Astrocyte (in vitro differentiated cells and primary cell): ENCODE results near the gene SORBS2. TPM values are rescaled to one million over a fixed set of nuclear protein-coding genes. Genes with fewer than 3 reads are reported as not detected.
A peak's percentile ranks its signal among the peaks of the same experiment; 100 is the strongest.

ENCODE experiments used
- DNase-seq: peaks from one replicate; pipeline ENCODE4 v3.0.0-alpha.2; 2010; ENCODE audit warnings: low read depth
- FAIRE-seq: peaks from 2 replicates; lab custom pipeline; 2011; peaks lifted over from hg19 to GRCh38; lab: Jason Lieb, UNC
- H2AFZ ChIP-seq: 2 replicates; pipeline ENCODE4 v1.6.0; 2012; ENCODE audit warnings: low read depth, low read length, inconsistent platforms
- H3K27ac ChIP-seq: 2 replicates; pipeline ENCODE4 v1.5.1; 2011; ENCODE audit warnings: low read depth, low read length, inconsistent platforms
- H3K27me3 ChIP-seq: 2 replicates; pipeline ENCODE4 v1.6.0; 2011; ENCODE audit warnings: low read length, inconsistent platforms; ENCODE audit not compliant: insufficient read depth
- H3K36me3 ChIP-seq: 2 replicates; pipeline ENCODE4 v1.5.1; 2011; ENCODE audit warnings: low read length, inconsistent platforms; ENCODE audit not compliant: insufficient read depth
- H3K4me1 ChIP-seq: 2 replicates; pipeline ENCODE4 v1.5.1; 2011; ENCODE audit warnings: low read length, inconsistent platforms; ENCODE audit not compliant: insufficient read depth
- H3K4me2 ChIP-seq: 2 replicates; pipeline ENCODE4 v1.6.0; 2012; ENCODE audit warnings: low read length, inconsistent platforms
- H3K4me3 ChIP-seq: 2 replicates; pipeline ENCODE4 v1.5.1; 2011; ENCODE audit warnings: low read depth, mild to moderate bottlenecking, low read length, inconsistent platforms; ENCODE audit not compliant: insufficient read depth
- H3K79me2 ChIP-seq: 2 replicates; pipeline ENCODE4 v1.6.0; 2012; ENCODE audit warnings: mild to moderate bottlenecking, low read length, inconsistent platforms; ENCODE audit not compliant: insufficient read depth
- H3K9ac ChIP-seq: 2 replicates; pipeline ENCODE4 v1.6.0; 2012; ENCODE audit warnings: mild to moderate bottlenecking, low read length, inconsistent platforms
- H3K9me3 ChIP-seq: 2 replicates; pipeline ENCODE4 v1.5.1; 2012; ENCODE audit warnings: low read depth, mild to moderate bottlenecking, low read length, inconsistent platforms; ENCODE audit not compliant: insufficient read depth
- H4K20me1 ChIP-seq: 2 replicates; pipeline ENCODE4 v1.6.0; 2012; ENCODE audit warnings: low read length, inconsistent platforms; ENCODE audit not compliant: insufficient read depth
- H3K27ac Mint-ChIP-seq: one replicate; pipeline ENCODE4 v1.8.0; 2021; ENCODE audit warnings: mild to moderate bottlenecking, mixed read lengths; ENCODE audit not compliant: unreplicated experiment
- H3K27me3 Mint-ChIP-seq: one replicate; pipeline ENCODE4 v1.8.0; 2021; ENCODE audit warnings: low read depth, mixed read lengths; ENCODE audit not compliant: unreplicated experiment
- H3K36me3 Mint-ChIP-seq: one replicate; pipeline ENCODE4 v1.8.0; 2021; ENCODE audit warnings: low read depth, mixed read lengths; ENCODE audit not compliant: unreplicated experiment
- H3K4me1 Mint-ChIP-seq: one replicate; pipeline ENCODE4 v1.8.0; 2021; ENCODE audit warnings: low read depth, mixed read lengths; ENCODE audit not compliant: unreplicated experiment
- H3K4me3 Mint-ChIP-seq: one replicate; pipeline ENCODE4 v1.8.0; 2021; ENCODE audit warnings: mild to moderate bottlenecking, moderate library complexity, mixed read lengths; ENCODE audit not compliant: unreplicated experiment
- H3K9me3 Mint-ChIP-seq: one replicate; pipeline ENCODE4 v1.8.0; 2021; ENCODE audit warnings: mild to moderate bottlenecking, mixed read lengths; ENCODE audit not compliant: unreplicated experiment
- CTCF ChIP-seq: IDR thresholded peaks from 2 replicates; pipeline ENCODE4 v1.5.1; 2011; ENCODE audit warnings: low read depth, mild to moderate bottlenecking, inconsistent platforms, low read length, moderate library complexity; ENCODE audit not compliant: insufficient read depth
- EZH2 ChIP-seq: IDR thresholded peaks from 2 replicates; pipeline ENCODE4 v1.6.1; 2012; ENCODE audit warnings: mild to moderate bottlenecking, low read length, inconsistent platforms; ENCODE audit not compliant: insufficient read depth
- total RNA-seq: library from RNA; stranded (reverse); gene quantifications from 2 replicates; pipeline ENCODE4 v1.2.1, GENCODE V29; 2021

SORBS2 gene
- total RNA-seq, 1 donor from 2014 or later, result 97.4 TPM

GRCh38 chr4:185583813-185584212 lies 228.2 kb downstream of the SORBS2 start:
- TF ChIP-seq EZH2 (no peak), CTCF (no peak)
- no peak overlapping the region for H3K27ac Mint-ChIP-seq
- H3K36me3 Mint-ChIP-seq, result peaks cover 3% of the 10 kb centered on the region
- H3K27me3 Mint-ChIP-seq, result no peaks in the 10 kb centered on the region
- Histone ChIP-seq H3K27me3 (no peaks in the 10 kb centered on the region), H3K9me3 (no peaks in the 10 kb centered on the region), H2AFZ (no peak overlapping the region), H3K36me3 (no peaks in the 10 kb centered on the region), H3K9ac (no peak overlapping the region), H3K79me2 (no peaks in the 10 kb centered on the region), H4K20me1 (no peaks in the 10 kb centered on the region), H3K4me3 (no peak overlapping the region), H3K4me1 (peaks cover 2% of the 10 kb centered on the region), H3K4me2 (no peak overlapping the region), H3K27ac (no peak overlapping the region)
- peaks cover 22% of the 10 kb centered on the region for H3K4me1 Mint-ChIP-seq
- no peak for DNase-seq
- no peak overlapping the region for H3K4me3 Mint-ChIP-seq
- FAIRE-seq, result no peak
- H3K9me3 Mint-ChIP-seq, result no peaks in the 10 kb centered on the region

GRCh38 chr4:185582651-185583400 lies 229.2 kb downstream of the SORBS2 start:
- Histone ChIP-seq H3K27ac (no peak overlapping the region), H2AFZ (no peak overlapping the region), H3K79me2 (no peaks in the 10 kb centered on the region), H3K9me3 (no peaks in the 10 kb centered on the region), H3K4me1 (no peaks in the 10 kb centered on the region), H3K4me2 (no peak overlapping the region), H4K20me1 (no peaks in the 10 kb centered on the region), H3K36me3 (no peaks in the 10 kb centered on the region), H3K4me3 (no peak overlapping the region), H3K9ac (no peak overlapping the region), H3K27me3 (no peaks in the 10 kb centered on the region)
- TF ChIP-seq CTCF (no peak), EZH2 (no peak)
- Mint-ChIP-seq H3K4me1 (peaks cover 17% of the 10 kb centered on the region), H3K9me3 (no peaks in the 10 kb centered on the region), H3K27me3 (no peaks in the 10 kb centered on the region), H3K4me3 (no peak overlapping the region), H3K36me3 (peaks cover 3% of the 10 kb centered on the region), H3K27ac (peak overlapping the region; percentile 38)
- FAIRE-seq, result no peak
- DNase-seq, result no peak

GRCh38 chr4:185580699-185581098 lies 231.3 kb downstream of the SORBS2 start:
- no peaks in the 10 kb centered on the region for H3K36me3 ChIP-seq
- no peaks in the 10 kb centered on the region for H4K20me1 ChIP-seq
- peaks cover 20% of the 10 kb centered on the region for H3K4me1 Mint-ChIP-seq
- H3K79me2 ChIP-seq, result no peaks in the 10 kb centered on the region
- DNase-seq, result no peak
- TF ChIP-seq EZH2 (no peak), CTCF (no peak)
- H3K4me2 ChIP-seq, result no peak overlapping the region
- no peaks in the 10 kb centered on the region for H3K4me1 ChIP-seq
- H3K9me3 Mint-ChIP-seq, result no peaks in the 10 kb centered on the region
- no peak overlapping the region for H3K27ac ChIP-seq
- no peak overlapping the region for H3K9ac ChIP-seq
- peak overlapping the region; percentile 86 for H3K27ac Mint-ChIP-seq
- no peak overlapping the region for H3K4me3 ChIP-seq
- H3K4me3 Mint-ChIP-seq, result no peak overlapping the region
- no peaks in the 10 kb centered on the region for H3K9me3 ChIP-seq
- H3K27me3 Mint-ChIP-seq, result no peaks in the 10 kb centered on the region
- H3K36me3 Mint-ChIP-seq, result peaks cover 3% of the 10 kb centered on the region
- no peaks in the 10 kb centered on the region for H3K27me3 ChIP-seq
- no peak overlapping the region for H2AFZ ChIP-seq
- no peak for FAIRE-seq
